Loucy (cell line): ENCODE results near the gene BMPER.

Experiments
- EZH2phosphoT487 ChIP-seq: fragments of 200-600 bp; IDR thresholded peaks from 2 replicates; pipeline ENCODE4 v1.6.1; 2018; ENCODE audit warnings: antibody characterized with exemption, mild to moderate bottlenecking, moderate library complexity, borderline replicate concordance
- TF ChIP-seq, protein P1 (sequence below): fragments of 200-600 bp; sonication (generic); conservative IDR thresholded peaks from 2 replicates; pipeline ENCODE4 v1.5.1; 2014; ENCODE audit warnings: mild to moderate bottlenecking, antibody characterized with exemption, low read length

DNA sequence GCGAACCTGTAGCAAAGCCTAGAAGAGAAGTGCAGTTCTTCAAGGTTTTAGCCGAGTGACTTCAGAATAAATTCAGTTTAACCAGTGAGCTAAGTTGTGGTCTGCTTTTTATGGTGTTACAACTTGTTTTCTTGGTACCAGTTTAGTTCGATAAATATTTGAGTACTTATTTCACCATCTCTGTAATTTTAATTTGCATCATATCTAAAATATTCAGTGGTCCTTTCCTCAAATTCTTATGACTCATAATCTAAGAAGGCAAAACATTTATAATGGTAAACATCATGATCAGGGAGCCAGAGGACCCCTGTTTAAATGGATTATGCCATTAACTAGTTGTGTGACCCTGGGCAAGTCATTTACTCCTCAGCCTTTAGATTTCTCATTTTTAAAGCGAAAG, 4.1 kb upstream of the BMPER start:
- TF ChIP-seq, protein P1, sequence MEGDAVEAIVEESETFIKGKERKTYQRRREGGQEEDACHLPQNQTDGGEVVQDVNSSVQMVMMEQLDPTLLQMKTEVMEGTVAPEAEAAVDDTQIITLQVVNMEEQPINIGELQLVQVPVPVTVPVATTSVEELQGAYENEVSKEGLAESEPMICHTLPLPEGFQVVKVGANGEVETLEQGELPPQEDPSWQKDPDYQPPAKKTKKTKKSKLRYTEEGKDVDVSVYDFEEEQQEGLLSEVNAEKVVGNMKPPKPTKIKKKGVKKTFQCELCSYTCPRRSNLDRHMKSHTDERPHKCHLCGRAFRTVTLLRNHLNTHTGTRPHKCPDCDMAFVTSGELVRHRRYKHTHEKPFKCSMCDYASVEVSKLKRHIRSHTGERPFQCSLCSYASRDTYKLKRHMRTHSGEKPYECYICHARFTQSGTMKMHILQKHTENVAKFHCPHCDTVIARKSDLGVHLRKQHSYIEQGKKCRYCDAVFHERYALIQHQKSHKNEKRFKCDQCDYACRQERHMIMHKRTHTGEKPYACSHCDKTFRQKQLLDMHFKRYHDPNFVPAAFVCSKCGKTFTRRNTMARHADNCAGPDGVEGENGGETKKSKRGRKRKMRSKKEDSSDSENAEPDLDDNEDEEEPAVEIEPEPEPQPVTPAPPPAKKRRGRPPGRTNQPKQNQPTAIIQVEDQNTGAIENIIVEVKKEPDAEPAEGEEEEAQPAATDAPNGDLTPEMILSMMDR: no peak
- TF ChIP-seq EZH2phosphoT487: no peak
